Measurements from ENCODE around the gene SLIT3. TPM values are rescaled to one million over a fixed set of nuclear protein-coding genes. Genes with fewer than 3 reads are reported as not detected.

SLIT3 gene
- total RNA-seq, 1 donor from 2014 or later: 3.1 TPM

DNA sequence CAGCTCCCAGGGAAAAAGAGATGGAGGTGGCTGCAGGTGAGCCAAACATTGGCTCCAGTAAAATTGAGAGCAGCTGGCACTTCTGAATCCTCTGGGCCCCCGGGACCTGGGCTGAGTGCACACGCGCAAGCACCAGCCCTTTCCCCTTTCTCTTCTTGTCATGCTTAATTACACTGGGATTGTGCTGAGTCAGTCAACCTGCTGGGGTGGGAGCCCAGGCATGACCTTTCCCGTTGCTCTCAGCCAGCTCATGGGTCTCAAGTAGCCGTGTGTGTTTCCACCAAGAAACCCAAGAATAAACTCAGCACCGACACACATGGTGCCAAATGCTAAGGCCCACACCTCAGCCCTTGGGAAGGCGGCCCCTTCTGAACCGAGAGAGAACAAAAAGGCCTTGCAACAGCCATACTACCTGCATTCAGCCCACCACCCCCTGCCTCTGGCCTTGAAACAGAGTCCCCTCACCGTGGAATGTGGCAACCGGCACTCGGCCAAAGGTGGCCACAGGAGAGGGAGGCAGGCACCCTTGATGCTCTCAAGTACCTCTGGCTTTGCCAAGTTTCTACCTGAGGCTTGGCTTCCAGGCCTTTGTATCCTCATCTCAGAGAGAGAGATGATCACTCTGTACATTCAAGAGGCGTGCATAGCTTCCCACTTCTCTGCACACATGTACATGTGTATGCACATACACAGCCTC is 28.1 kb downstream of the SLIT3 start:
- no peak overlapping the region for H3K4me3 ChIP-seq (ENCODE audit: low read depth, low read length)
- TF ChIP-seq, protein P1, sequence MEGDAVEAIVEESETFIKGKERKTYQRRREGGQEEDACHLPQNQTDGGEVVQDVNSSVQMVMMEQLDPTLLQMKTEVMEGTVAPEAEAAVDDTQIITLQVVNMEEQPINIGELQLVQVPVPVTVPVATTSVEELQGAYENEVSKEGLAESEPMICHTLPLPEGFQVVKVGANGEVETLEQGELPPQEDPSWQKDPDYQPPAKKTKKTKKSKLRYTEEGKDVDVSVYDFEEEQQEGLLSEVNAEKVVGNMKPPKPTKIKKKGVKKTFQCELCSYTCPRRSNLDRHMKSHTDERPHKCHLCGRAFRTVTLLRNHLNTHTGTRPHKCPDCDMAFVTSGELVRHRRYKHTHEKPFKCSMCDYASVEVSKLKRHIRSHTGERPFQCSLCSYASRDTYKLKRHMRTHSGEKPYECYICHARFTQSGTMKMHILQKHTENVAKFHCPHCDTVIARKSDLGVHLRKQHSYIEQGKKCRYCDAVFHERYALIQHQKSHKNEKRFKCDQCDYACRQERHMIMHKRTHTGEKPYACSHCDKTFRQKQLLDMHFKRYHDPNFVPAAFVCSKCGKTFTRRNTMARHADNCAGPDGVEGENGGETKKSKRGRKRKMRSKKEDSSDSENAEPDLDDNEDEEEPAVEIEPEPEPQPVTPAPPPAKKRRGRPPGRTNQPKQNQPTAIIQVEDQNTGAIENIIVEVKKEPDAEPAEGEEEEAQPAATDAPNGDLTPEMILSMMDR (conservative IDR thresholded peaks at IDR 0.05; ENCODE audit: low read depth, low read length): no peak
- no peak for DNase-seq (ENCODE audit: low read depth)

DNA sequence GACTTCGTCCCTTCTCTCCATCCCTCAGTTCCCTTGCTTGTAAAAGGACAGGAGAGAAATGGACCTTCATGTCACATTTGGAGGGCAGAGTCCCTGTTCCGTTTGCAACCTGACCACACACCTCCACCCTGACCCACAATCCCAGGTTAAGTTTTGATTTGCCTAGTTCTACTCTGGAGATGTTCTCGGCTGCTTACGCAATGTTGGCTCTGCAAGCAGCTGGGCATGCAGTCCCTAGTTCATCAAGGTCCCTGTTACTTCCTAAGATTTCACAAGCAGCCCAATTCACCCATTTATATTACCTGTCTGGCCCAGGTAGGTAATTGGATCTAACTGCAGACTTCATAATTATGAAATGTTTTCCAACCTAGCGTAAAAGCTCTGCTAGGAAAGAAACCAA is 28.8 kb downstream of the SLIT3 start:
- TF ChIP-seq, protein P1 (conservative IDR thresholded peaks at IDR 0.05; ENCODE audit: low read depth, low read length): no peak
- no peak for DNase-seq (ENCODE audit: low read depth)
- no peak overlapping the region for H3K4me3 ChIP-seq (ENCODE audit: low read depth, low read length)

DNA sequence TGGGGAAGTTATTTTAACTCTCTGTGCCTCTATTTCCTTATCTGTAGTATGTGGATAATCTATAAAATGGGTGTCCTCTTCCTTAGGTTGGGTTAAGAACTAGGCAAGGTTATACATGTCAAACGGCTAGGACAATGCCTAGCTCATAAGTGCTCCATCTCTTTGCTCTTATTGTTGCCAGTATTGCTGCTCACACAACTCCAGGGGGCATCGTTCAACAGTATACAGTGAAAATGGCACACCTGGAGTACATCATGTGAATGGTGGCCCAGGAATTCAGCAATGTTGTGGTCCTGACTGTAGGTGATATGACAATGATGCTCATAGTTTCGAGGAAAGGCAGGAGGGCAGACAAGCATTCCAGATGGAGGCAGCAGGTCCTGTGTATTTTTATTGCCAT is 30.1 kb downstream of the SLIT3 start:
- TF ChIP-seq, protein P1 (conservative IDR thresholded peaks at IDR 0.05; ENCODE audit: low read depth, low read length): peak; percentile 12
- no peak for DNase-seq (ENCODE audit: low read depth)
- no peak overlapping the region for H3K4me3 ChIP-seq (ENCODE audit: low read depth, low read length)

DNA sequence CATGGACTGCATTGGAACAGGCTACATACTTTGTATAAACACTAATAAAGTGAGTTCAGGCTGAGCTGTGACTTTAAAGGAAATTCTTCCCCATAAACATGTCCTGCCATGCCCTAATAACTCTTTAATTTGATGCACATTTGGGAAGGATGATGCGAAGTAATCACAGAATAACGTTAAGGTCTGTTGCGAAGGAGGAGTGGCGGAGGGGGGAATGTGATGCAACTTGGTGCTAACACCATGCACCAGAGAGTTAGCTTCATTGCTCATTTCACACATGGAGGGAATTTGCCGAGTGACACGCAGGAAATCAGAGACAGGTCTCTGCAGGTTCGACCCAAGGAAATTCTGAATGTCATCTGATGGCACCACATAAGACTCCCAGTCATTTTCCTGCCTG is 32.9 kb downstream of the SLIT3 start:
- H3K4me3 ChIP-seq (ENCODE audit: low read depth, low read length): no peak overlapping the region
- DNase-seq (ENCODE audit: low read depth): no peak
- TF ChIP-seq, protein P1 (conservative IDR thresholded peaks at IDR 0.05; ENCODE audit: low read depth, low read length): no peak

DNA sequence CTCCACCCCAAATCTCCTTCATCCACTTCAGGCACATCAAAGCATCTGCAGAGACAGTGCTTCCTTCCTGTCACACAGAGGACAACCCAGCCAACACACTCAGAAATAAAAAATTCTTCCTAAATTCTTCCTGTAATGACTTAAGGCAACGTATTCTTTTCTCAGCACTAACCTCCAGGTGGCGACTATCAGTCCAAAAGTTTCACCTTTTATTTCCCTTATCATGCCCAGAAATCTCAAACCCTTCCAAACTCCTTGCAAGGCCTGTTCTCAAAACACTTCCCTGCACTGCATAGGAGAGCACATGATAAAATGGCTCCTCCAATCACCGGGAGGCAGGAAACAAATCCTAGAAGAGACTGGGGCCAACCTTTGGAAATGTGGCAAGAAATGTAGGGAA is 35.1 kb downstream of the SLIT3 start:
- H3K4me3 ChIP-seq (ENCODE audit: low read depth, low read length): no peak overlapping the region
- TF ChIP-seq, protein P1 (conservative IDR thresholded peaks at IDR 0.05; ENCODE audit: low read depth, low read length): peak; percentile 52
- DNase-seq (ENCODE audit: low read depth): no peak

DNA sequence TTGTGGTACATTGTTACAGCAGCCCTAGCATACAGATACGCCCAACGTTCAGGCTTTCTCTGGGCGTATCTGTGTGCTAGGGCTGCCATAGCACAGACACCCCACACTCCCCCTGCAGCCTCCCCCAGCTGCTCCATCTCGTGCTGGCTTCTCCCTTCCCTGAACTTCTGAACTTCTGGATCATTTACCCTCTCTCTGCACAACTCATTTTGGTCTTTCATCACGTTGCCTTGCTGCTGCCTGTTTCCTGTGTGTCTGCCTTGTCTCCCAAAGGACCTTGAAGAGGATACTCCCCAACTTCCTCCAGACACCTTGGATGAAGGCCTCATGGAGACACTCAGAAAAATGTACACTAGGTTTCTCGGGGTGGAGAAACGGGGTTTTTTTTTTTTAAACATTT is 37.3 kb downstream of the SLIT3 start:
- TF ChIP-seq, protein P1 (conservative IDR thresholded peaks at IDR 0.05; ENCODE audit: low read depth, low read length): no peak
- no peak overlapping the region for H3K4me3 ChIP-seq (ENCODE audit: low read depth, low read length)
- no peak for DNase-seq (ENCODE audit: low read depth)
